B cell (primary cell): ENCODE data around the gene CD163. TPM values are rescaled to one million over a fixed set of nuclear protein-coding genes. Genes with fewer than 3 reads are reported as not detected.

Source experiments
- ATAC-seq: fragments of 200-7000 bp; cut with Tn5 transposase; one replicate; pipeline ENCODE4 v1.10.0; 2021; ENCODE audit warnings: low read depth, mild to moderate bottlenecking, moderate number of reproducible peaks, moderate library complexity
- CTCF ChIA-PET: fragments of 350-600 bp; sonication (Branson Sonifier 250); formaldehyde crosslinking; loops from one replicate; lab custom pipeline; 2021; ENCODE audit warnings: antibody characterized with exemption, inconsistent platforms; lab: Charles Lee
- POLR2A ChIA-PET: fragments of 350-600 bp; sonication (Branson Sonifier 250); formaldehyde crosslinking; loops from one replicate; lab custom pipeline; 2021; ENCODE audit warnings: antibody characterized with exemption; lab: Charles Lee
- DNase-seq: peaks from one replicate; pipeline ENCODE4 v3.0.0; 2013
- H2AFZ ChIP-seq: 2 replicates; pipeline ENCODE4 v1.6.1; 2012; ENCODE audit warnings: mild to moderate bottlenecking, low read depth, low read length; ENCODE audit not compliant: insufficient read depth, poor library complexity, severe bottlenecking
- H3K27ac ChIP-seq, 2 donors: 1 replicate in 1 of 2; 2 replicates in 1 of 2; pipeline ENCODE4 v1.5.1; 2012 to 2013; ENCODE audit warnings: low read length in 2 of 2, mild to moderate bottlenecking in 2 of 2, moderate library complexity in 1 of 2
- H3K27me3 ChIP-seq, 4 experiments: fragments of 200-600 bp in 1 of 4; sonication (generic) in 1 of 4; replicated peaks in 1 of 4; 1 replicate in 2 of 4; 2 replicates in 2 of 4; pipeline versions ENCODE4 v1.6.1 to v1.7.0; 2013 to 2016; ENCODE audit warnings: low read length in 3 of 4, mild to moderate bottlenecking in 2 of 4, mixed read lengths in 1 of 4, moderate library complexity in 1 of 4; ENCODE audit not compliant: insufficient read depth in 4 of 4, control insufficient read depth in 3 of 4; ENCODE audit errors: control extremely low read depth in 1 of 4
- H3K36me3 ChIP-seq, 2 experiments: replicated peaks in 1 of 2; 1 replicate in 1 of 2; 2 replicates in 1 of 2; pipeline versions ENCODE4 v1.6.1 to v1.7.1; 2013; ENCODE audit warnings: low read length in 1 of 2; ENCODE audit not compliant: insufficient read depth in 2 of 2, control insufficient read depth in 1 of 2; ENCODE audit errors: control extremely low read depth in 1 of 2, extremely low read depth in 1 of 2
- H3K4me1 ChIP-seq, 2 donors: fragments of 200-600 bp in 1 of 2; sonication (generic) in 1 of 2; 1 replicate in 1 of 2; 2 replicates in 1 of 2; pipeline versions ENCODE4 v1.5.1 to v1.6.1; 2013 to 2017; ENCODE audit warnings: low read length in 2 of 2; ENCODE audit not compliant: control insufficient read depth in 2 of 2, insufficient read depth in 2 of 2
- H3K4me2 ChIP-seq: replicated peaks from 2 replicates; pipeline ENCODE3; 2012; ENCODE audit warnings: mild to moderate bottlenecking, low read depth, low read length; ENCODE audit not compliant: poor library complexity, severe bottlenecking
- H3K4me3 ChIP-seq, 5 experiments: fragments of 200-600 bp in 1 of 5; sonication (generic) in 1 of 5; 1 replicate in 3 of 5; 2 replicates in 2 of 5; pipeline versions ENCODE4 v1.5.1 to v1.7.0; 2011 to 2016; ENCODE audit warnings: low read length in 4 of 5, mild to moderate bottlenecking in 4 of 5, low read depth in 2 of 5, control low read depth in 1 of 5, moderate library complexity in 1 of 5; ENCODE audit not compliant: insufficient read depth in 1 of 5; ENCODE audit errors: control extremely low read depth in 1 of 5, extremely low read depth in 1 of 5
- H3K79me2 ChIP-seq: fragments of 200-600 bp; sonication (generic); one replicate; pipeline ENCODE4 v1.6.0; 2016; ENCODE audit warnings: low read length; ENCODE audit not compliant: control insufficient read depth, insufficient read depth
- H3K9ac ChIP-seq: fragments of 200-600 bp; sonication (generic); 2 replicates; pipeline ENCODE4 v1.6.1; 2017; ENCODE audit warnings: mild to moderate bottlenecking, low read length, moderate library complexity
- H3K9me3 ChIP-seq, 3 donors: one replicate each; pipeline versions ENCODE4 v1.6.1 to v1.7.1; 2013; ENCODE audit warnings: low read length in 2 of 3; ENCODE audit not compliant: control insufficient read depth in 2 of 3, insufficient read depth in 1 of 3; ENCODE audit errors: control extremely low read depth in 1 of 3
- H4K20me1 ChIP-seq: 2 replicates; pipeline ENCODE4 v1.6.0; 2012; ENCODE audit warnings: mild to moderate bottlenecking, low read length; ENCODE audit not compliant: insufficient read depth, control insufficient read depth, poor library complexity, severe bottlenecking
- H3K27ac Mint-ChIP-seq: one replicate; pipeline ENCODE4 v1.8.0; 2021; ENCODE audit warnings: mixed read lengths
- H3K27me3 Mint-ChIP-seq: one replicate; pipeline ENCODE4 v1.8.0; 2021; ENCODE audit warnings: mixed read lengths
- H3K4me1 Mint-ChIP-seq: one replicate; pipeline ENCODE4 v1.8.0; 2021; ENCODE audit warnings: mixed read lengths
- H3K4me3 Mint-ChIP-seq: one replicate; pipeline ENCODE4 v1.8.0; 2021; ENCODE audit warnings: mixed read lengths
- H3K9me3 Mint-ChIP-seq: one replicate; pipeline ENCODE4 v1.8.0; 2022; ENCODE audit warnings: mixed read lengths; ENCODE audit not compliant: insufficient read depth
- EZH2 ChIP-seq: IDR thresholded peaks from 2 replicates; pipeline ENCODE4 v1.6.1; 2012; ENCODE audit warnings: borderline replicate concordance, low read depth, mild to moderate bottlenecking, moderate library complexity, low read length; ENCODE audit not compliant: insufficient read depth, poor library complexity, severe bottlenecking
- WGBS: methylation state at CpG from one replicate; pipeline ENCODE4 v1.1.5; 2013; ENCODE audit warnings: missing lambda C conversion rate; ENCODE audit not compliant: insufficient coverage; 5-methylcytosine and 5-hydroxymethylcytosine counted together
- intact Hi-C: fragments of 100-400 bp; cut with micrococcal nuclease; formaldehyde crosslinking; loops from one replicate; pipeline ENCODE4 v1.10.0; 2022
- polyA plus RNA-seq: library from polyadenylated mRNA; depleted of rRNA; stranded (reverse); fragments of >200 nt; gene quantifications from 2 replicates; pipeline ENCODE4 v1.2.3, GENCODE V29; 2012
- total RNA-seq, 2 donors: library from RNA; stranded (reverse); fragments of 120-200 nt in 1 of 2; gene quantifications; 1 replicate in 1 of 2; 2 replicates in 1 of 2; pipeline versions ENCODE4 v1.2.3 to v1.2.4, GENCODE V29; 2013 to 2022
- TF ChIP-seq, protein P1 (sequence below): fragments of 200-600 bp; IDR thresholded peaks from one replicate; pipeline ENCODE4 v1.8.0; 2022; ENCODE audit warnings: antibody characterized with exemption, mild to moderate bottlenecking

CD163 gene
- total and polyA plus RNA-seq, 2 donors (not counting 1 experiment from before 2014, with no cell fraction given): 1.1 to 1.8 TPM

DNA sequence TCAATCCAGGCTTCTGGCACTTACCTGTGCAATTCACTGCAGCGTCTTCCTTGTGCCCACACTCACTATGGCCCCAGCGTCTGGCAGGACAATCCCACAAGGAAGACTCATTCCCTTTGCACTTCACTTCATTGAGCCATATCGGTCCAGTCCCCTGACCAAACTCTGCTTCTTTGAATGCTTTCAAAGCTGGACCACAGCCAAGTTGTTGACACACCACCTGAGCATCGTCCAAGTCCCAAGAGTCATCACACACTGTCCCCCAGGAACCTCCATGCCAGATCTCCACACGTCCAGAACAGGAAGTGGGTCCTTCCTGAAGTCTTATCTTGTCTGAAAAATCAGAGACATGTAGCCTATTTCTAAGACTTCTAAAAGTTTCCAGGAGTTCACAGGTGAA is 20.2 kb downstream of the CD163 start:
- Mint-ChIP-seq H3K27ac (no peak overlapping the region), H3K4me3 (no peak overlapping the region), H3K9me3 (no peaks in the 10 kb centered on the region), H3K27me3 (peaks cover 17% of the 10 kb centered on the region), H3K4me1 (no peaks in the 10 kb centered on the region)
- no peak overlapping the region for H3K4me3 ChIP-seq
- H3K27me3 ChIP-seq: peaks cover 0 to 6% (median 0%) of the 10 kb centered on the region in 4 experiments
- TF ChIP-seq EZH2: no peak
- TF ChIP-seq, protein P1, sequence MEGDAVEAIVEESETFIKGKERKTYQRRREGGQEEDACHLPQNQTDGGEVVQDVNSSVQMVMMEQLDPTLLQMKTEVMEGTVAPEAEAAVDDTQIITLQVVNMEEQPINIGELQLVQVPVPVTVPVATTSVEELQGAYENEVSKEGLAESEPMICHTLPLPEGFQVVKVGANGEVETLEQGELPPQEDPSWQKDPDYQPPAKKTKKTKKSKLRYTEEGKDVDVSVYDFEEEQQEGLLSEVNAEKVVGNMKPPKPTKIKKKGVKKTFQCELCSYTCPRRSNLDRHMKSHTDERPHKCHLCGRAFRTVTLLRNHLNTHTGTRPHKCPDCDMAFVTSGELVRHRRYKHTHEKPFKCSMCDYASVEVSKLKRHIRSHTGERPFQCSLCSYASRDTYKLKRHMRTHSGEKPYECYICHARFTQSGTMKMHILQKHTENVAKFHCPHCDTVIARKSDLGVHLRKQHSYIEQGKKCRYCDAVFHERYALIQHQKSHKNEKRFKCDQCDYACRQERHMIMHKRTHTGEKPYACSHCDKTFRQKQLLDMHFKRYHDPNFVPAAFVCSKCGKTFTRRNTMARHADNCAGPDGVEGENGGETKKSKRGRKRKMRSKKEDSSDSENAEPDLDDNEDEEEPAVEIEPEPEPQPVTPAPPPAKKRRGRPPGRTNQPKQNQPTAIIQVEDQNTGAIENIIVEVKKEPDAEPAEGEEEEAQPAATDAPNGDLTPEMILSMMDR: no peak
- 80% methylated on average over 4 of the region's 5 CpGs for WGBS
- no peaks in the 10 kb centered on the region for H3K4me1 ChIP-seq
- H3K79me2 ChIP-seq: no peaks in the 10 kb centered on the region
- H3K9me3 ChIP-seq: no peaks in the 10 kb centered on the region
- ATAC-seq (no peak), DNase-seq (no peak)
- H3K36me3 ChIP-seq: no peaks in the 10 kb centered on the region
- H3K27ac ChIP-seq: no peak overlapping the region
- H3K9ac ChIP-seq: no peak overlapping the region
- H4K20me1 ChIP-seq: no peaks in the 10 kb centered on the region
- CTCF ChIA-PET: no interaction called here
- H3K4me2 ChIP-seq: no peak overlapping the region
- intact Hi-C loops: no loop called here
- no peak overlapping the region for H2AFZ ChIP-seq
- POLR2A ChIA-PET: no interaction called here

DNA sequence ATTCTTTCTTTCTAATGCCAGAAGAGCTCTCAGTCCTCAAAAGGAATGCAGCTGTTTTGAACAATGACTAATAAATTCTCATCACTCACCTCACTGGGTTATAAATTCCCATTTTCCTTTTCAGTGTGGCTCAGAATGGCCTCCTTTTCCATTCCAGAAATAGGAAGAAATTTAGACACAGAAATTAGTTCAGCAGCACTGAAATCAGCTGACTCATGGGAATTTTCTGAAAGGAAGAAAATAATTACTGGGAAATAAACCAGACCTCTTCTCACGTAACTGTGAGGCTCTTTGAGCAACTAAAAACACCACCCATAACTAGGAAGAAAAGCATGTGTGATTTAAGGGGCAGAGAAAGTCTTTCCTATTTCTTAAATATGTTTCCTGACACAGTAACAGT is 23.8 kb downstream of the CD163 start:
- no peak overlapping the region for H3K27ac Mint-ChIP-seq
- intact Hi-C loops: no loop called here
- DNase-seq (no peak), ATAC-seq (no peak)
- ChIA-PET CTCF (no interaction called here), POLR2A (no interaction called here)
- TF ChIP-seq, protein P1: no peak
- H4K20me1 ChIP-seq: no peaks in the 10 kb centered on the region
- no peak overlapping the region for H2AFZ ChIP-seq
- peaks cover 2% of the 10 kb centered on the region for H3K9me3 Mint-ChIP-seq
- no peaks in the 10 kb centered on the region for H3K4me1 ChIP-seq
- no peaks in the 10 kb centered on the region for H3K79me2 ChIP-seq
- H3K27me3 Mint-ChIP-seq: peaks cover 17% of the 10 kb centered on the region
- no peak overlapping the region for H3K4me3 Mint-ChIP-seq
- no peaks in the 10 kb centered on the region for H3K36me3 ChIP-seq
- no peak overlapping the region for H3K9ac ChIP-seq
- no peak overlapping the region for H3K4me2 ChIP-seq
- no peak overlapping the region for H3K27ac ChIP-seq
- no peak overlapping the region for H3K4me3 ChIP-seq
- no peaks in the 10 kb centered on the region for H3K4me1 Mint-ChIP-seq
- H3K9me3 ChIP-seq: no peaks in the 10 kb centered on the region
- WGBS: no CpG with 5 or more reads among the region's 1 CpG
- H3K27me3 ChIP-seq: peaks cover 0 to 4% (median 0%) of the 10 kb centered on the region in 4 experiments
